Iris pigment epithelial cell (primary cell): ENCODE results near the gene IL19.
A peak's percentile ranks its signal among the peaks of the same experiment; 100 is the strongest.

Source experiments
- DNase-seq: peaks from one replicate; pipeline ENCODE4 v3.0.0-alpha.2; 2011; ENCODE audit warnings: low read depth

The IL19 gene

DNA sequence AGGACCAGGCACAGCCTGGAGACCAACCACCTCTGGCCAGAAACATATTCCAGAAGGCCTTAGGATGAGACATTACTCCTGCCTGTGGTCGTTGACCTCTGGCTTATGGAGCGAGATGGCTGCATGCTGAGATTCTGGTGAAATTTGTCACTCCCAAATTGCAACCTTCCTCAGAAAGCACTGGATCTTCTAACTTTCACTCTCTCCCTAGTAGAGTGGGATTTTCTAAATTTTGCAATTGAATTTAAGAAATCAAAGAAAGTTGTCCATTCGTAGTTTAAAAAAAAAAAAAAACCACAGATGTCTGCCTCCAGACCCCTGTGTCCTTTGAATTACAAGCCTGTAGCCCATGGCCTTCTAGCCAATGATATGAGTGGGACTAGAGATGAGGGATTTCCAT lies 30.3 kb downstream of the IL19 start:
- no peak for DNase-seq

DNA sequence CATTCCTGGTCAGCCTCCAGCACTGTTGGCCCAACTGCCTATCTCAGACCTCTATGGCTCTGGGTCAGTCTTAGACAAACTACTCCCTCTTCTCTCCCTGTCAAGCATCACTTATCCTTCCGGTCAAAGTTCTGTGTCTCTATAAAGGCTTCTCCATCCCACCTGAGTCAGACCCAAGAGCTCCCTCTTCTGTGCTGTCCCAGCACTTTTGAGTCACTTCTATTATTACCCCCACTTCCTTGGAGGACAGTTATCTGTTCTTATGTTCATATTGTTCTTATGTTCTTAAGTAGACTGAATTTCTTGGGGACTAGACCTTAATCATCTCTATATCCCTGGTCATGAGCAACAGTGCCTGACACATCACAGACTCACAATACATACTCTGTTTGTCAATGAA lies 30.9 kb downstream of the IL19 start:
- DNase-seq = no peak

DNA sequence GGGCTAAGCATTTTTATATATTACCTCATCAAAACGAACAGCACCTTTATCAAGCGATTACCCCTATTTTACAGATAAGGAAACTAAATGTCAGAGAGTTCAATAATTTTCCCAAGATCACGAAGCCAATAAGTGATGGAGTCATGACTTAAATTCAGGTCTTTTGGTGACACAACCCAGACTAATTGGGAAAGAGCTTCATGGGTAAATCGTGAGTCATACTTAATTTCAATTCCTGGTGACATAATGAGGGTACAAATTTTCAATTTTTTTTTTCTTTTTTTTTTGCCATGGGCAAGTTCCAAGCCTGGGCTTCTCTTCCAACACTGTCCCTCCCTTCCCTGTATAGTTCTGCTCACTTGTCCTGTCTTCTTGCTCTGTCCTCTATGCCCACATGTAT lies 31.8 kb downstream of the IL19 start:
- DNase-seq = no peak

DNA sequence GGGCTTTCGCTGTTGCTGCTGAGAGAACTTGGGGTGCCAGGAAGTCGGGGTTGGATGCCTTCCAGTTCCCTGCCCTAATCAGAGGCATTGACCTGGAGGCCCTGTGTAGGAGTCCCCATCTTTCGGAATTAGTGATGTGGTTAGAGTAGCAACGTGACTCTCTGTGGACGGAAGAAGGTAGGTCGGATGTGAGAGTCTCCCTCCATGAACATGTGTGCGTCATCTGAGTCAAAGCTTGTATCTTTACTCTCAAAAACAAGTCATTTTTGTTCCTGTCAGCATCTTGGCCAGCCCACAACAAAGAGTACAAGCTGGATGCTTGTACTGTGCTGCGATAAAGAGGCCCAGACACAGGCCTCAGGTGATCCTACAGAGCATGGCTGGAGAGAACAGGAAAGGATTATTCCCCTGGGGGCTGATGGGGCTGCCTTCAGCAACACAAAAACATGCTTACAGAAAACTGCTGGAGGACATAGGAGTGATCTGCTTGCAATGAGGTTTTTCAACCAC lies 32.7 kb downstream of the IL19 start:
- no peak for DNase-seq

DNA sequence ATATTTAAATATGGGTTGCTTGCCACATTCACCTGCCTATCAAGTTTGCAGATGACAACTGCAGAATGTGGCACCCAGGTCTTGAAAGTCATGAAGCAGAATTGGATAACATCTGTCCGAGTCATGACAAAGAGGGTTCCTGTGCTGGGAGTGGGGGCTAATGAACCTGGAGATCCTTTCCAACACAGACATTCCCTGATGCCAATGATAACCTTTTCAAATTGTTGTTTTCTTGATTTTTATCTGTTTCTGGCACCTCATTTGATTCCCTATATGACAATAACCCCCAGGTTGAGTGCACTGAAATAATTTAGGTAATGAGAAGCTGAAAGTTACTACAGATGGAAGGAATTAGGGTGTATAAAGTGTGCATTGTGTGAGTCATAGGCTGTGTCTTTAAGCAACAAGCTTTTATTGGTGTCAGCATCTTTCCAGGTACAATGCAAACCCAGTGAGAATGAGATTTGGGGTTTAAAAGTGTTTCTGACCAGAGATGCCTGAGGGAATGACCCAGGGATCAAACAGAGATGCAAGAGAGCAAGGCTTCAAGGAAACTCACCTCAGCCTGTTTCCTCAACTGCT lies 33.7 kb downstream of the IL19 start:
- DNase-seq = no peak

DNA sequence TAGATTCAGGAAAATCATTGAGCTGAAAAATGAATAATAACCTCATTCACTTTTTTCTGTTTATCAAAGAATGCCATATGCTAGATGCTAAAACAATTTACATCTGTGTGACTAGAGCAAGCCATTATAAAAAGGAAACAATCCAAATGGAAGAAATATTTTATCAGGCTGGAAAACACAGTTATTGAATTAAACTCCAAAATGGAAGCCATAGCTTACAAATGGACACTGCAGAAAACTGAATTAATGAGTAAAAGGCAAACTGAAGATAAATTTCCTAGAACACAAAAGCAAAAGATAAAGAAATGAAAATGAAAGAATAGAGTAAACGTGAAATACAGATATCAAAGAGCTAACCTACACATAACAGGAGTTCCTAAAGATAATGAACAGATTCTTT lies 34.8 kb downstream of the IL19 start:
- DNase-seq = no peak

DNA sequence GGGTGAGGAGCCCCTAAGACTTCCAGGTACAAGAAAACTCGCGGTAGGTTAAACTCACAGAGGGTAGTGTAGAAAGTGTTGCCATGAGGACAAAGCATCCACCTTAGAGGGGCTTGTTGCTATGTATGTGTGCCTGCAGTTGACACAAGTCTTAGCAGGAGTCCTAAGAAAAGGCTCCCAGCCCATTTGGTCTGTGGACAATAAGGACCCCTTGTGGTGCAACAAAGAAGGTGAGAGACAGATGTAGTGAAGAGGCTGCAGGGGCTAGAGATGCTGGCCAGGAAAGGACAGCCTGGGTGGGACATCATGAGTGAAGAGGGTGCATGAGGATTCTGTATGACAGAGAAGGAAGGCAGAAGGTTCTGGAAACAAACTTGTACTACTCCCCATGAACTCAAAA lies 38.0 kb downstream of the IL19 start:
- peak; percentile 50 for DNase-seq

DNA sequence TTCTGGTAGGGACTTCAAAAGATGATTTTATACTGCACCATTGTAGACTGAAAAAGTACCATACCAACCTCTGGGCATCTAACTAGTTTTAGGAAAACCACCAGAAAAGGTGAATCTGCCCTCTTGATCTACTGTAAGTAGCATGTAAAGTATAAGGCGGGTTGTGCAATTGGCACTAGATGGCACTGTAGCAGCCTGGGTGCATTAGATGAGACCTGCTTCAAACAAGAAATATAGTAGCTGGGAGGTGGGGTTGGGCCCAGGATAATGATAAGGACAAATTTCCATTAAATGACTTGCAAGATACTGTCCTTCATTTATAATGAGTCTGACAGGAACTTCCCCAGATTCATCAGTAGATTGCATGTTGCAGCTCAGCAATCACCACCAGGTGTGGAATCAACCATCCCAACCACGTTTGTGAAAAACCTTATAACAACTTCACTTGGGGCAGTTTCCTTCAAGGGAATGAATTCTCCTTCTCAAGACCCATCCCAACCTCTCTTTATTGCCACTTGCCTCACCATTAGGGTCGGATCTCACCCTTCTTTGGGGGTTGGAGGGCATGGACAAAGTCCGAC lies 39.0 kb downstream of the IL19 start:
- peak; percentile 48 for DNase-seq

DNA sequence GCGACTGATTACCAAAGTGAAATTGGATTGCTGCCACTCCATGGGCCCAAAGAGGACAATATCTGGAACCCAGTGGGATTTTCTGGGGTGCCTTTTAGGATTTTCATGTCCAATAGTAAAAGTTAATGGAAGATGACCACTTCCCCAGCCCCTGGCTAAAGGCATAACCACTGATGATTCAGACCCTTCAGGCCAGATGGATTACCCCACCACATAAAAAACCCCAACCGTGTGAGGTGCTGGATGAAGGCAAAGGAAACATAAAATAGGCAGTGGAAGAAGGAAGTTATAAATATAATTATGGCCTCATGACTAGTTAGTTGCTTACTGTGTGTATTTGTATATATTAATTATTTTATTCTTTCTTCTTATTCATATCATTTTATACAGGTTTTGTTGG lies 41.9 kb downstream of the IL19 start:
- DNase-seq = no peak

DNA sequence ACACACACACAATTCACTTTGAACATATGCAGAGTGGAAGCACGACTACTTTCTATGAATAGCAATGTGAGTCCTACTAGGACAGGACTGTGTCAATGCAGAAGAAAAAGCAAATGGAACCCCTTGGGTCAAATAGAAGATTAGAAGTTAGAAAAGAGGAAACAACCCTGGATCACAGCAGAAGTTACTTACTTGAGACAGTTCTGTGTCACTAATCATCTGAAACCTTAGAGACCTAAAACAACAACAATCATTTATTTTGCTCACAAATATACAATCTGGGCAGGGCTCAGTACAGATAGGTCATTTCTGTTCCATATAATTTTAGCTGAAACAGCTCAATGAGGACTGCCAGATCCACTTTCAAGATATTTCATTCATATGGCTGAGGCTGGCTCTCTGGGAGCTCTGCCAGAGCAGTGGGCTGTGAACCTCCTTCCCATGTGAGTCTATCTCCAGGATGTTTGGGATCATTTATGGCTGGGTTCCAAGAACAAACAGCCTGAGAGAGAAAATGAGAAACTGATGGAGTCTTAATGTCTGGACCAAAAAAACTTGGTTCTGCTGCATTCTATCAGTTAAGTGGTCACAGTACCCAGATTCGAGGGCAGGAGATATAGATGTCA lies 44.3 kb downstream of the IL19 start:
- DNase-seq = peak; percentile 46

DNA sequence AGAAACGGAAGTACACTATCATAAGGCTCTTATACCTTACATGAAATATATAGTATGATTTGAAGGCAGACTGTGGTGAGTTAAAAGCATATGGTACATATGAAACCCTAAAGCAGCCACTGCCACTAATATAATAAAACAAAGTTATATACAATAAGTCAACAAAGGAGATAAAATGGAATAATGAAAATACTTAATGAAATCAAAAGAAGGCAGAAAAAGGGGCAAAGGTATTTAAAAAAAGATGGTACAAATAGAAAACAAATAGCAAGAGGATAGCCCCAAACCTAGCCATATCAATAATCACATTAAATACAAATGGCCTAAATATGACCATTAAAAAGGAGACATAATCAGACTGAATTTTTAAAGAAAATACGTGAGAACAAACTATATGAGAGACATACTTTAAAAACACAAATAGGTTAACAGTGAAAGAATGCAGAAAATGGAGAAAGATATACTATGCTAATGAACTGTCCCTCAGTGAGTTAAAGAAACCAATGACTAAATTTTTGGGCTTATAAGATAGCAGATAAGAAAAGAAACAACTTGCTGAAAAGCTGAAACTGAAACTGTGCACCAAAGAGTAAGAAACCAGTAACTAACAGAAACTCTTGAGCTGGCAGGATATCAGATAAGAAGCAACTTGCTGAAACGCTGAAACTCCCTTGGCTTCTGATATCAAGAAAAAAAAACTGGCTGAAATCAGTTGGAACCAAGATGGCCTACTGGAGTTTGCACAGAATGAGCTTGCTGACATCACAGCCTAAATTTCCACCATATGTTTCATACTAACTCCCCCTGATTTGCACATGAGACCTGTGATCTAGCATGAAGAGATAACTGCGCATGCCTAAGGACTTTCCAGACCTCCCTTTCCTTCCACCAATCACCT lies 46.1 kb downstream of the IL19 start:
- DNase-seq = peak; percentile 44

DNA sequence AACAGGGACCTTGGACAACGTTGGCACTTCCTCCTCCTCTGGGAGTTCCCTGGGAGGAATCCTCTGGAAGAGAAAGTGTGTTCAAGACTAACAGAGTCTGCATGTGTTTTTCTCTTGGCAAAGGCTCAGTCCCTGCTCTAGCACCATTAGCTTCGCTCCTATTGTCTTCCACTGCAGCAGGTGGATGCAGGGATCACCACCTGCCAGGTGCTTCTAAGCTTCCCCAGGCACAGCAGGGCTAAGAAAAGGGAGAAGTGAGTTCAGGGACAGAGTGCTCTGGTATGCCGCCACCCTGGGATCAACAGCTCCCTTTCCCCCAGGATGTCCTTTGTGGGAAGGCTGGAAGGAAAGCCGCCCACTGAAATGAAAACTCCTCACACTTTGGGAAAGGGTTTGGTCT lies 50.9 kb downstream of the IL19 start:
- DNase-seq = no peak

DNA sequence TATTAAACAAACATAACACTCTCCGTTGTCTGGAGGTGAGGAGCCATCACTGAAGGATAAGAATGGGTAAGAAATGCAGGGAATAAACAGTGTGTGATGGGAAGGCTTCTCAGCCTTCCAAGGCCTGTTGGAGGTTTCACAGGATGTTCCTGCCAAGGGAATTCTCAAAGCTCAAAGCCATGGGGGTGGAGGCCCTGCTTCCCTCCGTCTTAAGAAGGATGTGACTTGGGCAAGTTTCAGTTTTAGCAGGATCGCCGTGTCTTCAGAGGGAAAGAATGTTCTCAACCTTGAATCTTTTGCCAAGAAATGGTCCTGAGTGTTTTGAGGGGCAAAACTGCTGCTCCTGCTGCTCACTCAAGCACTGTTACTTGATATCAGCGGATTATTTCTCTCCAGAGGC lies 53.2 kb downstream of the IL19 start:
- peak; percentile 35 for DNase-seq

DNA sequence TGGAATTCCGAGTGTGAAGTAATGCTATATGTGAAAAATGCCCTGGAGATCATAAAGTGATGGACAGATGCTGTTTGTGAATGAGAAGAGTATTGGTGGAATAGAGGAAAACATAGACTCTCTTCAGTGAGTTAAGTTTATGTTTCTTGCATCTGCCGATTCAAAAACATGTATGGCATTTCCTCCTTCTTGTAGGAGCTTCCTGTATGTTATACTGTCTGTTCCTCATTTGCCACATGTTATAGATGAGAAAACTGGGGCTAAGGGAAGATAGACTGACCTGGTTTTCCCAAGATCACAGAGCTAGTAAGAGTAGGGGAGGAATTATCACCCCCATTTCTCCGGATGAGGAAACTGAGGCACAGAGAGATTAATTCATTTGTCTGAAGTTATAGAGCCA lies 53.8 kb downstream of the IL19 start:
- DNase-seq = peak; percentile 57

DNA sequence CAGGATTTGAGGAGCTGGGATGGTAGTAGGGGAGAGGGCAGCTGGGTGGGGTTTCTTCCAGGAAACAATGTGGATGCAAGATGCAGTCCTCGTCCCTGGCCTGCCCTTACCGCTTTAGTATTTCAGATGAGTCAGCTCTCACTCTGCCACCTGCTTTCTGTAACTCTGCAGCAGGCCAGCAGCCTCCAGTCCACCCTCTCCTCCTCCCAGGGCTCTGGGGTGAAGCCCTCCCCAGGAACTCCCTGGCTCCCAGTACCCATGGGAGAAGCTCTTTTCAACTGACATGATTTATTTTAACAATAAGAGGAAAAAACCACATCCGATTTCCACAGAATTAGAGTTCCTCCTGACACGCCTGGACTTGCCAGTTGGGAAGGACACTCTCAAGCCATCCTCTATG lies 55.8 kb downstream of the IL19 start:
- DNase-seq = no peak

DNA sequence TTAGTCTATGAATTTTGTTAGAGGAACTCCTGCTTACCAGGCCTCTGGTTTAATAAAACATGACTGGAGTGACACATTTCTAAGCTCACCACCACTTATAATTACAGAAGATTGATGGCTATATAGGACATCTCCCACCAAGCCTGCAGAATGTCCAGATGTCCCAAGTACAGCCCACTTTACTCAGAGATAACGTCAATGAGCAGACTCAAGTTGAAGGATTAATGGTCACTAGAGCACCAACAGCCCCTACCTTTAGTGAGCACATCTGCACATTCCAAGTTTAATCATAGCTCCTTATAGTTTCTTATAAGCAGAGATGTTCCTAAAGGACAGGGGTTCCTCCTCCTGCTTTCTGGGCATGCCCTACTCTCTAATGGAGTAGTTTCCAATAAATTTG lies 57.5 kb downstream of the IL19 start:
- no peak for DNase-seq

DNA sequence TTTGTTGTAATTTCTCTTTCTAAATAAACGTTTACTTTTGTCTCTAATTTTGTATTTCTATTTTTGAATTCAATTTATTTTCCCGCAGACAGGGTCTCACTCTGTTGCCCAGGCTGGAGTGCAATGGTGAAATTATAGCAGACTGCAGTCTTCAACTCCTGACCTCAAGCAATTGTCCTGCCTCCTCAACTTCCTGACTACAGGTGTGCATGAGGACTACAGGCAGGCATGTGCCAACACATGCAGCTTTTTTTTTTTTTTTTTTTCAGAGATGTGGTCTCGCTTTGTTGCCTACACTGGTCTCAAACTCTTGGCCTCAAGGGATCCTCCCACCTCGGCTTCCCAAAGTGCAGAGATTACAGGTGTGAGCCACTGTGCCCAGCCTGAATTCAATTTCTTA lies 58.2 kb downstream of the IL19 start:
- DNase-seq = no peak

DNA sequence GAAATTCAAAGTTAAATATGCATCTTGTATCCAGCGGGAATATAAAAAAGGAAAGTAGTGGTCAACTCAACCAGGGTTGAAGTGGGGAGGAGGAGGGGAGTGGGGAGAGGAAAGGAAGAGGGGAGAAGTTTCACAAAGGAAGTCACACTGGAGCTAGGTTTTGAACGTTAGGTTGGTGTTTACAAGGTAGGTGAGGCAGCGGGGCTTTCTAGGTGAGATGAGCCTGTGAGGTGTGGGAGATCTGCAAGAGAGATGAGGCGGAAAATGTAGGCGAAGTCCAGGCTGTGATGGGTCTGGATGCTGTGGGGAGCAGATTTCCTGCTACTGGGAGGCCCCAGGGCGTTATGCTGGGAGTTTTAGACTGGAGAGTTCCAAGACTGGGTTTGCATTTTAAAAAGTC lies 58.7 kb downstream of the IL19 start:
- DNase-seq = no peak

DNA sequence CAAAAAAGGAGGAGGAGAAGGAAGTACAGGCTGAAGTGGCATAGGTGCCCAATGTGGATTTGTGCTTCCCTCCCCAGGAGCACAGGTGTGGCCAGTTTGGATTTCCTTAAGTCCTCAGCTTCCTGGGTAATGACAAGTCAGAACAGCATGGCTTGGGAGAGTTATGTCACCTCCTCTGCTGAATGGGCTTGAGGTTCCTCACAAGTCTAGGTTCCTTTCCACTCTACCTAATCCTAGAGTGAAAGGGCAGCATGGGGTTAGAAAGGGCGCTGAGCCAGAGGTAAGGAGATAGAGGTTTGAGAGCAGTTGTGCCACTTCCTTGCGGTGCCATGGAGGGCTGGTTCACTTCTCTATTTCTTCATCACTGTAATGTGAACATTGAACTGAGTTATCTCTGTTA lies 59.3 kb downstream of the IL19 start:
- DNase-seq = no peak

DNA sequence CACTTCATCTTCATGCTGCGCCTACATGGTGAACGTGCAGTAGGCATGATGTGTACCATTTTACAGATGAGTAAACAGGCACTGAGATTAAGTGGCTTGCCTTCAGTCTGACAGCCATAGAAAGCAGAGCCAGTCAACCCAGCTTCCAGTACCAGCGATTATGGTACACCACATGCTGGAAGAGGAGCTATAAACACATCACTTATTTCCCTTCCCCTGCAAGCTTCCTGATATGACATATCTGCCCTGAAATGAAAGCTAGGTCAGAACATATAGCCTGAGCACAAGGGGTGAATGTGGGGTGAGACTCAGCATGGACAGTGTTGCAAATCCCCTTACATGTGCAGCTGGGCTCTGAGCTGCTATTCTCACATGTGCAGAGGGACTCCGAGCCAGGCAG lies 61.1 kb downstream of the IL19 start:
- DNase-seq = no peak

DNA sequence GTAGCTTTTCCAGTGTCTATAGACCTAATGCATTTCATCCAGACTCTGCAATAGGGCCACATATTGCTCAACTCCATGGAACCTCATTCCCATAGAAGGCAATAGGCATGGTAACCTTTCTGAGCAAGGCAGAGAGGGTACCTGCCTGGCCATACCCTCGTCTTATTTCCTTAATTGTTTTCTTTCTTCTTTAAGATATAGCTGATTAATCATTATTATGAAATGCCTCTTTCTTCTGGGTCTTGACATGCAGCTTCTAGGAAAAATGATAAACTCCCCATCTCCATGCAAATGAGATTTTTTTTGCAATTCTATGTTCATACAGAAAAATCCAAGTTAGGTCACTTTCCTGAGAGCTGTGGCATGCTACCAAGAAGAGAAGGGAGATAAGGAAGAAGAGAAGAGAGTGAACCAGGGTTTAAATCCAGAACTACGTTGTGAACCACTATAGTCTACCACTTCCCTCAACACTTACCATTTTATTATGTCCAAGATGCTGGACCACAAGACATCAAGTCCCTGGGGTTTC lies 61.8 kb downstream of the IL19 start:
- no peak for DNase-seq

DNA sequence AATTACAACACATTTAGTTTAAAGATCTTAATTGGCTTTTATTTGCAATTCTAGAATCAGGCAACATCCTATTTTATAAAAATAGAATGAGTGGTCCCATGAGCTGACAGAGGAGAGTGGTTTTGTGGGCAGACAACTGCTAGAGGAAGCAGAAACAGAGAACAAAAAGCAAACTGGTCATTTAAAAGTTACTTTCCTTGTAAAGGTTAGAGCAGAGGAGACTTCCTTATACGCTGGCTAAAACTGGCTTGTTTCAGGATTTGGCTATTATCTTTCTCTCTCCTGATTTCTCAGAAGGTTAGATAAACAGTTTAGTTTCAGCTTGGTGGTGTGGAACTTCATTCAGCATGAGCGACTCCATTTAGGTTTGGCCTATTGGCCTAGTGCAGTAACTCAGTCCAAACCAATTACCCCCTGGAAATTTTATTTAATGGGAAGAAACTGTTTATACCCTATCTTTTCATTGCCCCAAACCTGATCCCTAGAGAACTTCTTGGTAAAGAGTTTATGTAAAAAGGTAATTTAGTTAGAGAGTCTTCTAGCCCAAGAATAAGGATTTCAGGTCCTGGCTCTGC lies 62.6 kb downstream of the IL19 start:
- DNase-seq = no peak
